ENCODE data around the gene RHPN2.
A peak's percentile ranks its signal among the peaks of the same experiment; 100 is the strongest.
"Not testable (repeated sequence)": the region's sequence is repeated elsewhere in the genome, so short reads cannot be mapped to it uniquely, and the experiment has no call there.

RHPN2 gene

DNA sequence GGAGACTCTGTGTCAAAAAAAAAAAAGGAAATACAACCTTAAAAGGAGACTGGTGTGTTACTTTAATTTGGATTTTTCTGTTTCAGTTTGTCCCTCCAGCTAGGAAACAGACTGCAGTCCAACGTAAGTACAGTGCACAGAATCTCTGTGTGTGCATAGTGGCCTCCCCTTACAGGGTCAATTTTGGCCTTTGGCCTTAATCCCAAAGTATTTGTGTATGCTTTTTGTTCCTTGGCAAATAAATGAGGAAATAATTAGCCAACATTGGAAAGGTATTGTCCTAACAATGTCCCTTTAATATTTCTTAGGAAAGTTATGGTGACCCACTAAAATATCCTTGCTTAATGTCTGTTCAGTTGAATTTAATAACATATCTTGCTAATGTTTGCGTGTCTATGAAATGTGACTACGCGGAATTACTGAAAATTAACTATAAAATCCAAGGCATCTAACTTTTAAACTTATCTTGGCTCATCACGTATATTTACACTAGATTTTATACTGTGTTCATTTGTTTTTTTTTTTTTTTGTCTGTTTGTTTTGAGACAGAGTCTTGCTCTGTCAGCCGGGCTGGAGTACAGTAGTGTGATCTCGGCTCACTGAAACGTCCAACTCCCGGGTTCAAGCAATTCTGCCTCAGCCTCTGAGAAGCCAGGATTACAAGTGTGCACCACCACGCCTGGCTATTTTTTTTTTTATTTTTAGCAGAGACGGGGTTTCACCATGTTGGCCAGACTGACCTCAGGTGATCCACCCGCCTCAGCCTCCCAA is 39.0 kb downstream of the RHPN2 start:
- not testable (repeated sequence) for DNase-seq

DNA sequence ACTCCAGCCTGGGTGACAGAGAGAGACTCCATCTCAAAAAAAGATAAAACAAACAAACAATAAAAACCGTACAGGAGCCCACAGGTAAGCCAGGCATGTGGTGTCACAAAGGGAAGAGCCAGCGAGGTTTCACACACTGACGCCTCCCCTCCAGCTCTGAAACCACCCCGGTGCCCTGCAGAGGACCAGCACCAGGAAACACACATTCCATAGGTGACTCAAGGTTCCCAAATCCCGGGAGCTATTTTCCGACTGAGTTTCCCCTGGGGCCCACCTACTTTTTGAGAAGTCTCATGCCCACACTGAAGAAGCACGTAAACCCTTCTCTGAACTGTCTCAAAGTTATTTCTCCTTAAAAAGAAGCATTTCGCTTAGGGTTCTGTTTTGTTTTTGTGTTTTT is 40.3 kb downstream of the RHPN2 start:
- no peak for DNase-seq

DNA sequence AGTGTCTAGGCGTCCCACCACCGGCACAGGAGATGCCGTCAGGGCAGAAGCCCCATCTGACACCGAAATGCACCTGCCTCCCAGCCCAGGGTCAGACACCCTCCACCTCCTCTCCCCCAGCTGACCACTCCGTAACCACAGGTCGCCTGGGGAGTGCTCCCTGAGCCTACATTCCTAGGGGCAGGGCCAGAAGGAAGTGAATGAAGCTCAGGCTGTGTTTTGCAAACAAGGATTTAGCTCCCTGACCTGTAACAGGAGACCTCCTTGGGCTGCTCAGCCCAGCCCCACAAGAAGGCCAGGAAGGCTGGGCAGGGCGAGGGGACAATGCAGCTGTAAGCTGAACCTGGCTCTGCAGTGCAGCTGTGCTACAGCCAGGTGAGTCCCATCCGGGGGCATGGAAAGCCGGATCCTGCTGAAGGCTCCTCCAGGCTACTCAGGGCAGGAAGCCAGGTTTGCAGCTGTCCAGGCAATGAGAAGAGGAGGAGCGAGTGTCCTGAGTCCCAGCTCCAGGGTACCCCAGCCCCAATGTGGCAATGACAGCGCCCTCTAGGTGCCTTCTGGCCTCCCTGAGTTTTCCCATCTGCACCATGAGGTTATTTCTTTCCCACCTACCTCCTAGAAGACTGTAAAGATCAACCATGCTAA is 42.1 kb downstream of the RHPN2 start:
- no peak for DNase-seq

DNA sequence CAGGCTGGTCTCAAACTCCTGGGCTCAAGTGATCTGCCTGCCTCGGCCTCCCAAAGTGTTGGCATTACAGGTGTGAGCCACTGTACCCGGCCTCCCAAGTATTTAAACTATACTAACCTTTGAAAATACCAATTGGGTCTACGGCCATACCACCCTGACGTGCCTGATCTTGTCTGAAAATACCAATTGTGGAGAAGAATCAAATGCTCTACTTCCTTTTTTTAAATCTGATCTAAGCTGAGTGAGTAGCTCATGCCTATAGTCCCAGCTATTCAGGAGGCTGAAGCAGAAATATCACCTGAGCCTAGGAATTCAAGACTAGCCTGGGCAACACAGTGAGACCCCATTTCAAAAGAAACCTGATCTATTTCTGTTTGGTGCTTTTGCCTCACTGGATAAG is 53.8 kb downstream of the RHPN2 start:
- not testable (repeated sequence) for DNase-seq

DNA sequence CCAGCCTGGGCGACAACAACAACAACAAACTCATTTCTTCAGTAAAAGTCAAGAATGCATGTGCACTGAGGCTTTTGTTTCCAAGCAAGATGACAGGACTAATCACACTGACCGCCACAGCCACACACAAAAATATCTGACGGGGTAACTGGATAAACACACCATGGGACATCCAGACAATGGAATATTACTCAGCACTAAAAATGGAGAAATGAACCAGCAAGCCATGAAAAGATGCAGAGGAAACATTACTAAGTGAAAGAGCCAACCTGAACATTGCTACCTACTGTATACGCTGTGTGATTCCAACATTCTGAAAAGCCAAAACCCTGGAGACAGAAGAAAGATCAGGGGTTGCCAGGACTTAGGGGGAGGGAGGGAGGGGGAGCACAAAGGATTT is 56.0 kb downstream of the RHPN2 start:
- no peak for DNase-seq

DNA sequence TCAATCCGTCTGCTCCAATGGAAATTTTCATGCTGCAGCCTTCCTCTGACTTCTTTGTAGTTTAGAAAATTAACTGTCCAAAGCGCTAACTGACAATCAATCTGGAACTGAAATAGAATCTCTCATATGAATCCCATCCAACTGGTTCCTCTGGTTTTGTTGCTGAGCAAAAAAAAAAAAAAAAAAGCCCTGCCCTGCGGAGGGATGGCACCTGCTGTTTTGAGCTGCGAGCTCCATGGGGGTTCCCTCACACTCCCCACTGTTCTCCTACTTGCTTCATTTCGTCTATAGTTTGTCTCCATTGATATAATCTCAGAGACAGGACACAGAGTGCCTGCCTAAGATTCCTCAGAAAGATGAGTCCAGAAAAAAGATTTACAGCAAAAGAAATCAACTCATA is 59.2 kb downstream of the RHPN2 start:
- no peak for DNase-seq

DNA sequence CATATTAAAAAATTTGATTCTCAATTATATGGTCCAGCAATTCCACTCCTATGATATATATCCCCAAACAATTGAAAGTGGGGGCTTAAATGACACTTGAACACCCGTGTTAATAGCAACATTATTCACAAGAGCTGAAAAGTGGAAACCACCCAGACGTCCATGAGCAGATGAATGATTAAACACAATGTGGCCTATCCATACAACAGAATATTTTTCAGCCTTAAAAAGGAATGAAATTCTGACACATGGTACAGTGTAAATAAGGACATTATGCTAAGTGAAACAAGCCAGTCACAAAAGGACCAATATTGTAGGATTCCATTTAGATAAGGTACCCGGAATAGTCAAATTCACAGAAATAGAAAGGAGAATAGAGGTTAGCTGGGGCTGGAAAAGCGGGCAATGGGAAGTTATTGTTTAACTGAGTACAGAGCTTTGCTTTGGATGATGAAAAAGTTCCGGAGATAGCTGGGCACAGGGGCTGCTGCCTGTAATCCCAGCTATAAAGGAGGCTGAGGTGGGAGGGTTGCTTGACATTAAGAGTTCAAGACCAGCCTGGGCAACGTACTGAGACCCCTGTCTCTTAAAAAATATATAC is 61.2 kb downstream of the RHPN2 start:
- DNase-seq: not testable (repeated sequence)

DNA sequence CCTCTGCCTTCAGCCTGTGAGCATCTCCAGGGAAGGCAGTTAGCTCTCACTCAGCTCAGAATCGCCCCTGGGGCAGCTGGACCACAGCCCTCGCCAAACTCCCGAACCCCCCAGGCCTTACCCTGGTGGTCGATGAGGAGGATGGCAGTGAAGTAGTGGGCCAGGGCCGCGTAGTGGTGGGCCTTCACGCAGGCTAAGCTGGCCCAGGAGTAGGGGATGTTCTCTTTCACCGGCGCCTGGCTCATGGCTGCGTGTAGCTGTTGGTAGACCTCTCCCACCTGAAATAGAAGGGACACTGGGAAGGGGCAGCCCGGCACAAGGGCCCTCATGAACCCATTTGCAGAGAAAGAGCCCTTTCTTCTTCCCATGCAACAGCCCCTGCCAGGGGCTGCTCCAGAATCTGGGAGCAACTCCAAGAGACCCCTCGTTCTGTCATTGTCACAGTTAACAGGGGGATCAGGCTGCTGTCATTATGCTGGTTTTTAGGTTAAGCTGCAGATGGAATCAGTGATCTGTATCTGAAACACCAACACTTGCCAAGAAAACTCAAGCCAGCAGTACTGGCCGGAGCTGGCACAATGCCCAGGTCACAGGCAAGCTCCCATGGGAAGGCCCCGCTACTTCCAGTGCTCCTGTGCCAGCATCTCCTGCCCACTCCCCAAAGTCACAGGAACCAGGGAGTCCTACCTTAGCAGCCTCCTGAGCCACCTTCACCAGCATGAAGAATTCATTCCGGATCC is 62.4 kb downstream of the RHPN2 start:
- peak in 1 of 2 donors; percentile 1 for DNase-seq

DNA sequence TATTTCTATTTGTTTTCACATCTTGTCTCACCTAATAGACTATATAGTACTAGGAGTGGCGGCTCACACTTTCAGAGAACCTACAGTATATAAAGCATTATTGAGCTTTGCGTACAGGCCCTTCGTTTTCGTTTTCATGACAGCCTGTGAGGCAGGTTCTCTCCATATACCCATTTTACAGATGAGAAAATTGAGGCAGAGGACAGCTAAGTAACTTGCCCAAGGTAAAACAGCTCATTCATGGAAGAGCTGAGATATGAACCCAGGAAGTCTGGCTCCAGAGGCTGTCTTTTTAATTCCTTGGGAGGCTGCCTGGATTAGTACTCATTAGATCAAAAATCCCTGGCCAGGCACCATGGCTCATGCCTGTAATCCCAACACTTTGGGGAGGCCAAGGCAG is 63.8 kb downstream of the RHPN2 start:
- DNase-seq: no peak

DNA sequence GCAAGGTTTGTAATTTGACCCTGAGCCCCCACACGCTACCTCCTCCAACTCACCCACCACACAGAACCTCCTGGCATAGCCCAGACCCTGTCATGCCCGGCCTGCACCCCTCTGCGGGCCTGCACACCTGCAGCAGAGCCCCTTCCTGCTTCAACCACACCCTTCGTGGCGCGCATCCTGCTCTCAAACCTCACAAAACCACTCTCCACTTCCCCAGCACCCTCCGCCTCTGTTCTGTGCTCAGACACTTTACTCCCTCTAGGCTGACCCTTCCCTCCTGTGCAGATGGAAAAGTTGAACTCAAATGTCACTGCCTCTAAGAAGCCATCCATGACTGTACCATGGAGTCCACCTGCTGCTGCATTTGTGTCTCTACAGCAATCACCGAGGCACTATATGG is 64.2 kb downstream of the RHPN2 start:
- DNase-seq: no peak

DNA sequence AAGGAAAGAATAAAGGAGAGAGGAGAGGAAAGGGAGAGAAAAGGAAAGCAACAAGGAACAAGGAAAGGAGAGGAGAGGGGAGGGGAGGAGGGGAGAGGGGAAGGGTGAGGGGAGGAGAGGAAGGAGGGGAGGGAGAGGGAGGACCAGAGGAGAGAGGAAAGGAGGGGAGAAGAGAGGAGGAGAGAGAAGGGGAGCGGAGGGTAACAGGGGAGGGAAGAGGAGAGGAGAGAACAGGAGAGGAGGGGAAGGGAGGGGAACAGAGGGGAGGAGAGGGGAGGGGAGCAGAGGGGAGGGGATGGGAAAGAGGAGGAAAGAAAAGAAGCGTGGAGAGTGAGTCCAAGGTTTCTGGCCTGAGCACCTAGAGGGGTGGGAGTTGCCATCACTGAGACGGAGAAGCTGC is 66.0 kb downstream of the RHPN2 start:
- no peak for DNase-seq

DNA sequence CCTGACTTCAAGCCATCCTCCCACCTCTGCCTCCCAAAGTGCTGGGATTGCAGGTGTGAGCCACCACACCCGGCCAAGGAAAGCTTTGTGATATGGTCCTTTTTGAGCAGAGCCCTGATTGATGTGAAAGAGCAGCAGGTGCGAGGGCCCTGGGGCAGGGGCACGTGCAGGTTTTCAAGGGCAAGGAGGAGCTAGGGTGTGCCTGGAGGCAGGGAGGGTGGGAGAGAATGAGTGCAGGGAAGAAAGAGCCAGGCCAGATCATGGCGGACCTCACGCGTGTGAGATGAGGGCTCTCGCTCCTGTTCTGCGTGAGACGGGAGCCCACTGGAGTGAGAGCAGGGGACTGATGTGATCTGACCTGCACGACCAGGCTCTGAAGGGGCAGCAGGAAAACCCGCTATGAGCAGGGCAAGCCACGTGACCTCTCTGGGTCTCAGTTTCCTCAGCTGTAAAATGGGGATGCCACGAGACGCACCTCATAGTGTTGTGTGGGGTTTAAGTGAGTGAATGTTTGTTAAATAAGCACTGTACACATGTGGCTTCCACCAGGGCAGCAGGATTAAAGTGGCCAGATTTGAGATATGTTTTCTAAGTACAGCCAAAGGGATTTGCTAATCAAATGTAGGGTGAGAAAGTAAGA is 66.9 kb downstream of the RHPN2 start:
- no peak for DNase-seq

DNA sequence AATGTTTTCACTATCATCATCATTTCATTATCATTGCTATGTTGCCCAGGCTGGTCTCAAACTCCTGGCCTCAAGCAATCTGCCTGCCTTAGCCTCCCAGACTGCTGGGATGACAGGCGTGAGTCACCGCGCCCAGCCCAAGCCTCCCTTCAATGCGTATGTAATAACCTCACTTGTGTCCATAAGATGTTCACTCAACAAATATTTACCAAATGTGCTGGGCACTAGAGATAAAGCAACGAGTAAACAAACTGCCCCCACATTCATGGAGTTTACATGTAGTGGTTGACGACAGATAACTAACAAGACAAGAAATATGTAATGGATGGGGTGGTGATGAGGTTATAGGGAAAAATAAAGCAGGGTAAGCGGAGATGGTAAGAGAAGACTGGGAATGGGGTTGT is 67.6 kb downstream of the RHPN2 start:
- DNase-seq: not testable (repeated sequence)

DNA sequence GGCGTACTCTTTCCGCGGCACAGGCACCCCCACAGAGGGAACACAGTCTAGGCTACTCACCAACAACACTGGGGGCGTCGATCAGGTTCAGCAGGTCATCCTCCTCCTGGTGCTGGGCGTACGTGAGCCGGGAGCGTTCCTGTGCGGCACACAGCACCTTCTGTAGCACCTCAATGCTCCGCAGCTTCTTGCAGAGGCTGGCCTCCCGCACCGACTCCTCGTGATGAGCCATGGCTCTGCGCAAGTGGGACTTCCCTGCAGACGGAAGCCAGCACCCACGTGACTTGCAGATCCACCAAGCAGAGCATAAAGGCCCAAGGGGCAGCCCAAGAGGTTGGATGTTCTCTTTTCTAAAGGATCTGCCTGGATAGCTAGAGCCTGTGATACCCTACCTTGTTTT is 68.7 kb downstream of the RHPN2 start:
- DNase-seq: not testable (repeated sequence)

DNA sequence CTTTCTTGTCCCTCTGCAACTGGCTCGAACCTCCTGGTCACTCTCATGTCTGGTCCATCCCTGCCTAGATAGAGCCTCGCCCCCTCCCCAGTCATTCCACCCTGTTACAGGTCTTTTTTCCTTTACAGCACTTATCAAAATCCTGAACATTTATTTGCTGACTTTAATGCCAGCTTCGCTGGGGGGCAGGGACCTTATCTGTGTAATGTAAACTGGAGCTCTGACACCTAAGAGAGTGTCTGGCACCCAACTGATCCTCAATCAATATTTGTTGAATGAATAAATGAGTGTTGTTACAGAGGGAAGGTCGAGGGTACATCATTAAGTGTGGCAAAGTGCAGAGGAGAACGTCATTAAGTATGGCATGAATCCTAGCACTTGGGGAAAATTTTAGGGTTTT is 76.0 kb downstream of the RHPN2 start:
- DNase-seq: no peak

DNA sequence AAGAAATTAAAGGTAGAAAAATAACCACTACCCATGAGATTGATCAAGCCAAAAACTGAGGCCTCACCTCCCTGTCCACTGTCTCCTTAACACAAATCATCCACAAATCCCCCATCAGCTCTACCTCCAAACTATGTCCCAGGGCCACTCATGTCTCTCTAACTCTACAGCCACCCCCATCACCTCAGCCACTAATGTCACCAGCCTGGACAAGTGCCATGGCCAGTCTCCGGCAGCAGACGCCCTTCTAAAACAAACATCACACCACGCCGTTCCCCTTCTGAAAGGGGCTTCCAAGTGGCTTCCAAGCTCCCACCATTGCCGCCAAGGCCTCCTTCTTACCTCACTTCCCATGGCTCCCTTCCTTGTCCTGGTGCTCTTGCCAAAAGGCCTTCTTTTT is 76.4 kb downstream of the RHPN2 start:
- DNase-seq: not testable (repeated sequence)

DNA sequence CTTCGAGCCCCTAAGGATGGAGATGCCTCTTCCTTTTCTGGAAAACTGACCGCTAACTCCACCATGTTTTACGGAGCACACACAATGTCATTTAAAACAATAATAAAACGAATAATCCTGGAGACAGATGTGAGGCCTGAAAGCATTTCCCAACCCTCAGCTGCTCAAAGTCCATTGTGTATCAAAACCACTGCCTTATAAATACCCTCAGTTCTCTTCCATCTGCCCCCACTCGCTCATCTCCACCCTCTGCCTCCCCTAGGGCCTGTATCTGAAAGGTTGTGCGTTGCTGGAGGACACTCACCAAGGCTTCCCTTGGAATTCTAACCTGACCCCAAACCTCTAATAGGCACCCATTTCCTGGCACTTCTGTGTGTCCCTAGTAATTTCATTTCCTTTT is 82.2 kb downstream of the RHPN2 start:
- DNase-seq: not testable (repeated sequence)

DNA sequence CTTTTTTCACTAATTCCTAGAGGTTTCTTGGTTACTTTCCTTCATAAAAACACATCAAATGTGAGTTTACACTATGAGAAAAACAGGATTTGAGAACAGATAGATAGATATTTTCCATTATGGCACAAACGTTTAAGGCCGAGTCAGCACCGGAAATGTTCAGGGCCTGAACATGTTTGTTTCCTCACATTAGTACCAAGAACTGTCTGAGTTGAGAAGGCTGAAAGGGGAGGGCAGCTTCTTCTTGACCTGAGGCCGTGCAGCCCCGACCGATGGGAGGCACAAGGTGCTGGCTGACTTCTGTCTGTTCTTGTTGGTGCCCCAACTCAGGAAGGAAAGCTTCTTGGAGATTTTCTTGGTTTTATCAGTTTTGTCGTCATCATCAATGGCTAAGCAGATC is 84.9 kb downstream of the RHPN2 start:
- not testable (repeated sequence) for DNase-seq

DNA sequence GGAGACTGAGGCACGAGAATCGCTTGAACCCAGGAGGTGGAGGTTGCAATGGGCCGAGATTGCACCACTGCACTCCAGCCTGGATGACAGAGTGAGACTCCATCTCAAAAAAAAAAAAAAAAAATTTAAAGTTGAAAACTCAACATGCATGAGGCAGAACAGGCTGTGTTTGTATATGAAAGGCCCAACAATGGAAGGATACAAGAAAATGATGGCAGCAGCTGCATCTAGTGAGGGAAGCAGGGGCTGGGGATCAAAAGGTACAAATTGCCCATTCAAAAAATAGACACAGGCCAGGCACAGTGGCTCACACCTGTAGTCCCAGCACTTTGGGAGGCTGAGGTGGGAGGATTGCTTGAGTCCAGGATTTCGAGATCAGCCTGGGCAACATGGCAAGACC is 86.9 kb downstream of the RHPN2 start:
- DNase-seq: not testable (repeated sequence)

DNA sequence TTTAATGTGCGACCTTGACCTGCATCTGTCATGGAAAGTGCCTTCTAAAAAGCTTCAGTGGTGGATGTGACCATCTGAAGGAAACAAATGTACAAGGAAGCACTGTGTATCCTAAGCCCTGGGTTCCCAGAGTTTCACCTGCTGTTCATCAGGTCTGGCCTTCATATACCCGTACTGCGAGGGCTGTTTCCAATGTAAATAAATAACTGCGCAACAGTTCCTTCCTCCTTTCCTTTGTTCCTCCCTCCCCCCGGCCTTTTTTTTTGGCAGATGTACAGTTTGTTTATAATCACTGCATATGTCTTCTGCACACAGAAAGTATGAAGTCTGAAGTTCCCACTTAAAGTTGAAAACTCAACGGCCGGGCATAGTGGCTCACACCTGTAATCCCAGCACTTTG is 87.4 kb downstream of the RHPN2 start:
- no peak for DNase-seq

DNA sequence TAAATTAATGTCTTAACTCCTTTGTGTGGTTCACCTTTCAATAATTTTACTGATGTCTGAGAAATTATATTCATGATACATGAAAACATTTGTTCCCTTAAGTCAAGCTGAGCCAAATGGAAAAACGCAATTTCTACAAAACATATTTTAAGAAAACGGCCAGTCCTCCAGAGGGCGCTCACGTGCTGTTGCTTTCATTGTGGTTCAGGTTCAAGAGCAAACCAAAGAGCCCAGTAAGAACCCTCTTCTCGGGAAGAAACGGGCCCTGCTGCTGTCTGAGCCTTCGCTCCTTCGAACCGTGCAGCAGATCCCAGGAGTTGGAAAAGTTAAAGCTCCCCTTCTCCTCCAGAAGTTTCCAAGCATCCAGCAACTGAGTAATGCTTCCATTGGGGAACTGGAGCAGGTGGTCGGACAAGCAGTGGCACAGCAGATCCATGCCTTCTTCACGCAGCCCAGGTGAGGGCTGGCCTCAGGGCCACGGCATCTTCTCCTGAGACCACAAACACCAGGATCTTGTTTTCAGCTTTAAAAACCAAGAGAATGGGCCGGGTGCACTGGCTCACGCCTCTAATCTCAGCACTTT is 88.4 kb downstream of the RHPN2 start:
- DNase-seq: peak; percentile 52 to 64

DNA sequence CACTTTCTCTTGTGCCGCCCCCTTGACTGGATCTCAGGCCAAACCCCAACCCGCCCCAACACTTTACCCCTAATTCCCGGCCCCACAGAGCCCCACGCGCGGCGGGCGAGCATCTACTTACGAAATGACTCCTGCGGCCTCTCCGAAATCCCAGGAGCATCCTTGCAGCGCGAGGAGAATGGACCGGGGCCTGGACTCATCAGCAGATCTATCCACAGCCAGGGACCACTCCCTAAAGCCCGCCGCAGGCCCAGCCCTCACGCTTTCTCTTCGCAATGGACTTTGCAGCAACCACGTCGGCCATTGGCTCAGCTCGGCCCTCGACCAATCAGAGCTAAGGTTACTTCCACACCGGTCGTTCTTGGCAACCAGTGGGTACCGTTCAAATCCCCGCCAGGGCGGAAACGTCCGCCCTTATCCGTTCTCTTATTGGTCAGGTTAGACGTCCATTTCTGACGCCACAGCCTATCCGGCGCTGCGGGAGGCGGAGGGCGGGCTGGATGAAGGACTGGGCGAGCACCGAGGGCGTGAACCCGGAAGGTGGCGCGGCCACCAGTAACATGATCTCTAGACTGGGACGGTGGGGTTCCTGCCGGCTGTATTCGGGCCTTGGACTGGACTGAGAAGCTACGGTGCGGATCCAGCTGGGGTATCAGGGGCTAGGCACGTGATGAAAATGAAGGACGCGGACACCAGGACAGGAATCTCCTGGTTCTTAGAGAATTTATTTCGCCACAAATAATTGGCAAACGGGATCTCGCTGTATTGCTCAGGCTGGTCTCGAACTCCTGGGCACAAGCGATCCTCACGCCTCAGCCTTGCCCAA is 92.8 kb downstream of the RHPN2 start, which contains the start of the genes CEP89 and FAAP24:
Gene CEP89 (minus strand): TSS at position 244 of the 826 bp plus-strand sequence. CDS start 84 bp downstream, at position 160.
Gene FAAP24 (plus strand): TSS at position 528 of the 826 bp plus-strand sequence. CDS start 955 bp downstream, outside the sequence.
- peak; percentile 99 for DNase-seq

Data from hippocampal formation (tissue), 2 donors.